ENCODE measurements around the gene DCDC2C.

Gene DCDC2C, protein sequence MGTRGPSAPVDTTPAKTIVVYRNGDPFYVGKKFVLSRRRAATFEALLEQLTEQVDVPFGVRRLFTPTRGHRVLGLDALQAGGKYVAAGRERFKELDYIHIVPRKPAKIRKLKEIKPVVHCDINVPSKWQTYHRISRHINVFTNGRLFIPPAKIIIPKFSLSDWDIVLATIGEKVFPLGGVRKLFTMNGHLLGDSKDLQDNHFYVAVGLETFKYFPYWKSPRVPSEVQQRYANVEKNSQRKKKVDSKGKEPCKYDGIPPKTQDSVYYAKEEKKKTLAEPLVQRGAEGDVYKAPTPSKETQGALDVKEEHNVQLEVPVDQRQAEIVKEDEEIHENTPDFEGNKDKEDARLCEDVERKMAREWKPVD

DNA sequence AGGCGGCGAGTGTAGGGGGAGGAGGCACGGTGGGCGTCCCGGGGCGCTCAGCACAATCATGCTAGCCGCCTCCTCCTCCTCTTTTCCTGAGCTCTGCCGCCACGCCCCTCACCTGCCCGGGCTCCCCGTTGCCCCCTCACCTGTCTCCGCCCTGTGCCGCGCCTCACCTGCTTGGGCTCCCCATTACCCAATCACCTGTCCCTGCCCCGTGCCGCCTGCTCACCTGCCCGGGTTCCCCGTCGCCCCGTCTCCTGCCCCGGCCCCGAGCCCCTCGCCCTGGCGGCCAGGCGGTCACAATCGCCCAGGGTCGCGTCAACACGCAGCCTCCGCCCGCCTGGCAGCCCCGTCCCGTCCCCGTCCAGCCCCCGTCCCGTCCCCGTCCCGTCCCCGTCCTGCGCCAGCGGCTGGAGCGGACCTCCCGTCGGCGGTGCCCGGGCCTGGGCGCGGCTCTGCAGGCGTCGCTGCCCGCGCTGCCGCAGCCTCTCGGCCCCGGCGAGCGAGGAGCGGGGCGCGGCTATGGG lies at the start of gene DCDC2C:
Gene DCDC2C (plus strand): TSS at position 340 of the 521 bp plus-strand sequence. CDS start 177 bp downstream, at position 517.
- in situ Hi-C loops (cut with HindIII; ENCODE audit: low sequenced_read_pairs), result no loop called here
- H3K4me3 ChIP-seq (ENCODE audit: low read depth, low read length), result no peak within 1 kb of the TSS
- TF ChIP-seq, protein P1, sequence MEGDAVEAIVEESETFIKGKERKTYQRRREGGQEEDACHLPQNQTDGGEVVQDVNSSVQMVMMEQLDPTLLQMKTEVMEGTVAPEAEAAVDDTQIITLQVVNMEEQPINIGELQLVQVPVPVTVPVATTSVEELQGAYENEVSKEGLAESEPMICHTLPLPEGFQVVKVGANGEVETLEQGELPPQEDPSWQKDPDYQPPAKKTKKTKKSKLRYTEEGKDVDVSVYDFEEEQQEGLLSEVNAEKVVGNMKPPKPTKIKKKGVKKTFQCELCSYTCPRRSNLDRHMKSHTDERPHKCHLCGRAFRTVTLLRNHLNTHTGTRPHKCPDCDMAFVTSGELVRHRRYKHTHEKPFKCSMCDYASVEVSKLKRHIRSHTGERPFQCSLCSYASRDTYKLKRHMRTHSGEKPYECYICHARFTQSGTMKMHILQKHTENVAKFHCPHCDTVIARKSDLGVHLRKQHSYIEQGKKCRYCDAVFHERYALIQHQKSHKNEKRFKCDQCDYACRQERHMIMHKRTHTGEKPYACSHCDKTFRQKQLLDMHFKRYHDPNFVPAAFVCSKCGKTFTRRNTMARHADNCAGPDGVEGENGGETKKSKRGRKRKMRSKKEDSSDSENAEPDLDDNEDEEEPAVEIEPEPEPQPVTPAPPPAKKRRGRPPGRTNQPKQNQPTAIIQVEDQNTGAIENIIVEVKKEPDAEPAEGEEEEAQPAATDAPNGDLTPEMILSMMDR (IDR thresholded peaks at IDR 0.05; ENCODE audit: low read depth, low read length, missing control alignments), result no peak
- no peak for DNase-seq (ENCODE audit: low read depth)

DNA sequence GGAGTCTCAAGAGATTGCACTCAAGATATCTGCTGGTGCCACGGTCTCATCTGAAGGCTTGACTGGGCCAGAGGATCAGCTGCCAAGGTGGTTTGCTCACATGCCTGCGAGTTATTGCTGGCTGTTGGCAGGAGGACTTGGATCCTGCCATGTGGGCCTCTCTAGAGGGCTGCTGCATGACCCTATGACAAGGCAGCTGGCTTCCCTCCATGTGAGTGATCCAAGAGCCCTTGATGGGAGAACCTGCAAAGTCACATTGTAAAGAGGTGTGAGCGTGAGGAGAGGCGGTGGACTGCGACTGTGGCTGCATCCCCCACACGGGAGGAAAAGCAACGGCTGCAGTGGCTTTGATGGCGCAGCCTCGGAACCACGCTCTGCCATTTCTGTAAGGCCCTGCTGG lies 49.4 kb upstream of the DCDC2C start:
- TF ChIP-seq, protein P1 (IDR thresholded peaks at IDR 0.05; ENCODE audit: low read depth, low read length, missing control alignments), result no peak
- H3K4me3 ChIP-seq (ENCODE audit: low read depth, low read length), result no peak overlapping the region
- DNase-seq (ENCODE audit: low read depth), result no peak
- in situ Hi-C loops (cut with HindIII; ENCODE audit: low sequenced_read_pairs), result no loop called here

DNA sequence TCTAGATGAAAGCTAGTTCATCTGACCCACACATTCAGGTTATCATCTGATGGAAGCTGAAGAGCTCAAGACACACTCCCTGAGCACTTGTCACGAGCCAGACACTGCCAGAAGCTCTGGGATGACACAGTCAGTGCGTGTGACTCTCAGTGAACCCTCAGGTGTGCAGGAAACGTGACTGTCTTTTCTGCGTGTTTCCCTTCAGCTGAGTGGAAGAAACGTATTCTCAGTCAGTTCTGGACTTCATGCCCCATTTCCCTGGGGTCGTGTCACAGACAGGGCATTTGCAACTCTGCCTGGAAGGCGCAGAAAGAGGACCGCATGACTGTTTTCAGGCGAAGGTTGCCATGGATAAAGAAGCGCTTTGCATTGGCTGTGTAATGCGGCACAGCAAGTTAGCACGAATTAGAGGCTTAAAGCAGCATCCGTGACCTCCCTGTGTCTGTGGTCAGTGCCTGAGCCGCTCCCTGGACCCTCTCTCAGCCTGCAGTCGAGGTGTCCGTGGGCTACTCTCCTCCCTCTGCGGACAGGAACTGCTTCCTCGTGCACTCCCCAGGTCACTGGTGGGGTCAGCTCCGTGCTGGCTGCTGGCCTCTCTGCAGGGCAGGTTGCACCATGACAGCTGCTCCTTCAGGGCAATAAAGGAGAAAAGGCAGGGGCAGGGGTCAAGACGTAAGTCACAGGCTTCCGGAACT lies 48.7 kb upstream of the DCDC2C start:
- no peak for DNase-seq (ENCODE audit: low read depth)
- in situ Hi-C loops (cut with HindIII; ENCODE audit: low sequenced_read_pairs), result no loop called here
- H3K4me3 ChIP-seq (ENCODE audit: low read depth, low read length), result no peak overlapping the region
- TF ChIP-seq, protein P1 (IDR thresholded peaks at IDR 0.05; ENCODE audit: low read depth, low read length, missing control alignments), result no peak

DNA sequence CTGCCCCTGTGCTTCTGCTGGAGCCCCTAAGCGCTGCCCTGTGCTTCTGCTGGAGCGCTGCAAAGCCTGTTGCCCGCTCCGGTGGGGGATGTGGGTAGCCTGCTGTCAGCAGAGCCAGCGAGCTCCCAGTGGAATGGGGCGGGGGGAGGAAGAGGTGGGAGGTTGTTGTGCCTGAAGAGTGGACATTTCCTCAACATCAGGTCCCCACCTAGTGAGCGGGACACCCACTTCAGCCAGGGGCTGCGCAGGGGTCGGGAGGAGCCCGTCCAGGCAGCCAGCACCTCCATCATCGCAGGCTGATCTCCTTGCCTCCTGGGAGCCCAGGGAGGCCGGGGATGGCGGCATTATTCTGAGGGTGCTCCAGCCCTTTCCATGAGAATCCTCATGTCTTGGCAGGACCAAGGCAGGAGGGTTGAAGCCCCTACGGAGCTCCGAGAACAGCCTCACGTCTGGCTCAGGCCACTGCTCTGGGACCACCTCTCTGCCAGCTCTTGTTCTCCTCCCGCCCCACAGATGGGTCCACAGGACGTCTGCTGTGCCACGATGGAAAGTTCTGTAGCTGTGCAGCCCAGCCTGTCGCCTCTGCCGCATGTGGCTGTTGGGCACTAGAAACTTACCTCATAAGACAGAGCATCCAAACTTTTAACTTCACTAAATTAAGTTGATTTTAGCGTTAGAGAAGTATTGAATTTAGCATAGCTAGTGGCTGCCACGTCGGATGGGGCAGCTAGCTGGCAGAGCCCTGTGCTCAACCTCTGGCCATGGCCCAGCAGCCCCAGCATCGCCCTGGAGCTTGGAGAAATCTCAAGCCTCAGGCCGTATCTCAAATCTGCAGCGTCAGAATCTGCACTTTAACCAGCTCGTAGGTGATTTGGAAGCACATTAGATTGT lies 47.3 kb upstream of the DCDC2C start:
- in situ Hi-C loops (cut with HindIII; ENCODE audit: low sequenced_read_pairs), result no loop called here
- TF ChIP-seq, protein P1 (IDR thresholded peaks at IDR 0.05; ENCODE audit: low read depth, low read length, missing control alignments), result no peak
- H3K4me3 ChIP-seq (ENCODE audit: low read depth, low read length), result no peak overlapping the region
- DNase-seq (ENCODE audit: low read depth), result no peak

DNA sequence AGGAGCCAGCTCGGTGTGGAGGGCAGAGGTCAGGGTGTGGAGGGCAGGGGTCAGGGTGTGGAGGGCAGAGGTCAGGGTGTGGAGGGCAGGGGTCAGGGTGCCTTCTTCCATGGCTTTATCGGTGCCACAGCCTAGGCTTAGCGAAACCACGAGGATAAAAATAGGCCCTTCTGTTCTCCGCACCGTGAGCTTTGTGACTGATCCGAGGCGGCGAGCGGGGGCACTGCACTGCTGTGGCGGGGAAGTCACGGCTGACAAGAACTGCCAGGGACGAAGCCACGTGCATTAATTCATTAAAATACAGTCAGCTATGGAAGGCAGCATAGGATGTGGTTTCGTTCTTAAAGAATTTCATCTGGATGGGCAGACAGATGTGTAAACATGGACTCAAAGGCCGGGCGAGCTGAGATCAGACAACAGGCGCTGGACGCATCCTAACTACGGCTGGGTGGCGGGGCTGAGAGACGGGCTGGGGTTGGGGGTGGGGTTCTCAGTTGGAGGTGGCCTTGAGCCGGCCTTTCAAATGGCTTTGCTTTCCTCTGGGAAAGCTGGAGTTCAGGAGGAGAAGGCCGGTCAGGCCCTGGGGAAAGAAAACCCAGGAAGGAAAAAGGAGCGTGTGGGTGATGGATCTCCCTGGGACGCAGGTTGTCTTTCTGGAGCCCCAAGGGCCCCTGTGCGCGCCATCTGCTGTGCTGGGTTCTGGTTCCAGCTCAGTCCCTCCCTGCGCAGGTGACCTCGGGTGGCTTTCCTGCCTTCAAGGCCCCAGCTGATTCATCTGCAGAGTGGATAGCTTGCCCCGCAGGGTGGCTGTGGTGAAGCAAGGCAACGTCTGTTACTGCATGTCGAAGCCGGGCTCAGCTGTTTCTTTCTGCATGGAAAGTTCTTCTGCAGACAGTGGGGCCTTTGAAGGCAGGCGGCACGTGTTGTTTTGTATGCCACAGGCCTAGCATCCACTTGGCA lies 46.3 kb upstream of the DCDC2C start:
- H3K4me3 ChIP-seq (ENCODE audit: low read depth, low read length), result no peak overlapping the region
- DNase-seq (ENCODE audit: low read depth), result no peak
- TF ChIP-seq, protein P1 (IDR thresholded peaks at IDR 0.05; ENCODE audit: low read depth, low read length, missing control alignments), result no peak
- in situ Hi-C loops (cut with HindIII; ENCODE audit: low sequenced_read_pairs), result no loop called here

Data from astrocyte of the cerebellum (primary cell).